Stimulated activated CD8-positive, alpha-beta memory T cell treated with anti-CD3 and anti-CD28 coated beads, Interleukin-12 subunit alpha, Interleukin-12 subunit beta, amount 100 ng/mL, for 4 hours (primary cell): ENCODE data around the gene DACT3.
A peak's percentile ranks its signal among the peaks of the same experiment; 100 is the strongest.

Experiments used
- DNase-seq: peaks from one replicate; pipeline ENCODE4 v3.0.0-alpha.2; 2020; ENCODE audit warnings: low read depth

The DACT3 gene

DNA sequence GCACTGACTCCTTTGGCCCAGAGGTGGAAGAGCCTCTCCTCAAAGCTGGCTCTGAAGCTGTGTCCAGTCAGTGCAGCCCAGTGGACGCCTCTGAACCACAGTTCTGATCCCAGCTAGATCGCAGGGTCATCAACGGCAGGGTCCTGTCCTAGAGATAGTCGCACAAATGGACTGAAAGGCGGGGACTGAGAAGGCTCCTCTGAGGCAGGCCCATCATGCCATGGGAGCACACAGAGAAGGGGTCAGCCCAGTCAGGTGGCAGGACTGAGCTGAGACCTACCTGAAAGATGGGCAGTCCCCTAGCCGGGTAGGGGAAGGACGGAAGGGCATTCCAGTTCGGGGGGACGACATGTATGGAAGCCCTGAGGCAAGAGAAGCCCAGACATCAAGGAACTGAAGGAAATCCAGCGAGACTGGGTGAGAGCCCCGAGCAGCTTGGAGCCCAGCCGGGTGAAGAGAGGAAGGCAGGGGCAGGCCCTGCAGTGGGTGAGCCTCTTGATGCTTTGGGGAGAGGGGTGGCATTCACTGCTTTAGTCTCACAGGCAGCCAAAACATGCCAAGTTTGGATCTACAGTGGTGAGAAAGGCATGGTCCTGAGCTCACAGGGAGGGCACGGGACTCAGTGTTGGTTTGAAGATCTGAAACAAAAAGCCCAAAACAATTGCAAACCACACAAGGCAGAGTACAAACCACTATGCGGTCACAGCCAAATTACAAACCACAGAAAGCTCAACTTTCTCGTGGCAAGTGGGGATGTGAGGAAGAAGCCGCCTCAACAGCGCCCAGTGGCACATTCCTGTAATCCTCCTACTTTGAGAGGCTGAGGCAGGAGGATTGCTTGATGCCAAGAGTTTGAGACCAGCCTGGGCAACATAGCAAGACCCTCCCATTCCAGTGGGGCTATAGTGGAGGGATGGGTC is 49.9 kb downstream of the DACT3 start:
- DNase-seq = no peak

DNA sequence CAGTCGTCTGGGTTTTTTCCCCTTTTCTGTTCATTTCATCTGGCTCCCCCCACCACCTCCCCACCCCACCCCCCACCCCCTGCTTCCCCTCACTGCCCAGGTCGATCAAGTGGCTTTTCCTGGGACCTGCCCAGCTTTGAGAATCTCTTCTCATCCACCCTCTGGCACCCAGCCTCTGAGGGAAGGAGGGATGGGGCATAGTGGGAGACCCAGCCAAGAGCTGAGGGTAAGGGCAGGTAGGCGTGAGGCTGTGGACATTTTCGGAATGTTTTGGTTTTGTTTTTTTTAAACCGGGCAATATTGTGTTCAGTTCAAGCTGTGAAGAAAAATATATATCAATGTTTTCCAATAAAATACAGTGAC is 50.6 kb downstream of the DACT3 start:
- no peak for DNase-seq

DNA sequence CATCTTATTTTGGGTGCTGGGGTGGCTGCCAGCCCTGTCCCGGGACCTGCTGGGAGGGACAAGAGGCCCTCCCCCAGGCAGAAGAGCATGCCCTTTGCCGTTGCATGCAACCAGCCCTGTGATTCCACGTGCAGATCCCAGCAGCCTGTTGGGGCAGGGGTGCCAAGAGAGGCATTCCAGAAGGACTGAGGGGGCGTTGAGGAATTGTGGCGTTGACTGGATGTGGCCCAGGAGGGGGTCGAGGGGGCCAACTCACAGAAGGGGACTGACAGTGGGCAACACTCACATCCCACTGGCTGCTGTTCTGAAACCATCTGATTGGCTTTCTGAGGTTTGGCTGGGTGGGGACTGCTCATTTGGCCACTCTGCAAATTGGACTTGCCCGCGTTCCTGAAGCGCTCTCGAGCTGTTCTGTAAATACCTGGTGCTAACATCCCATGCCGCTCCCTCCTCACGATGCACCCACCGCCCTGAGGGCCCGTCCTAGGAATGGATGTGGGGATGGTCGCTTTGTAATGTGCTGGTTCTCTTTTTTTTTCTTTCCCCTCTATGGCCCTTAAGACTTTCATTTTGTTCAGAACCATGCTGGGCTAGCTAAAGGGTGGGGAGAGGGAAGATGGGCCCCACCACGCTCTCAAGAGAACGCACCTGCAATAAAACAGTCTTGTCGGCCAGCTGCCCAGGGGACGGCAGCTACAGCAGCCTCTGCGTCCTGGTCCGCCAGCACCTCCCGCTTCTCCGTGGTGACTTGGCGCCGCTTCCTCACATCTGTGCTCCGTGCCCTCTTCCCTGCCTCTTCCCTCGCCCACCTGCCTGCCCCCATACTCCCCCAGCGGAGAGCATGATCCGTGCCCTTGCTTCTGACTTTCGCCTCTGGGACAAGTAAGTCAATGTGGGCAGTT is 51.2 kb downstream of the DACT3 start:
- no peak for DNase-seq

DNA sequence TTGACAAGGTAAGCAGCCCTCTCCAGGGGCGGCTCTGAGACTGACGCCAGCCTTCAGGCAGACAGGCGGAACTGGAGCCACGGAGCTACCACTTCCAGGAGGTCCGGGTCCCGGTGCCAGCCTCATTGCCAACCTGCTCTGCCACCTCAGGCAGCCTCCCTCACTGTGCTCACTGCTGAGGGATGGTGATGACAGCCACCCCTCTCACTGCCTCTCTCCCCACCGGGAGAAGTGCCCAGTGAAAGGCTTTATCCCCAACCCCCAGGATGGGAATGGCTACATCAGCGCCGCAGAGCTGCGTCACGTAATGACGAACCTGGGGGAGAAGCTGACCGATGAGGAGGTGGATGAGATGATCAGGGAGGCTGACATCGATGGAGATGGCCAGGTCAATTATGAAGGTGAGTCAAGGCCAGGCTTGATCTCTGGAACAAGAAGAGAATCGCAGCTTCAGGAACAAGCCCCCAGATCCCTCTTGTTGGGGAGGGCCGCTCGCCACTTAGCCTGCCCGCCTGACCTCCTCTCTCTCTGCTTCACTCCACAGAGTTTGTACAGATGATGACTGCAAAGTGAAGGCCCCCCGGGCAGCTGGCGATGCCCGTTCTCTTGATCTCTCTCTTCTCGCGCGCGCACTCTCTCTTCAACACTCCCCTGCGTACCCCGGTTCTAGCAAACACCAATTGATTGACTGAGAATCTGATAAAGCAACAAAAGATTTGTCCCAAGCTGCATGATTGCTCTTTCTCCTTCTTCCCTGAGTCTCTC is 52.2 kb downstream of the DACT3 start:
- DNase-seq = no peak

DNA sequence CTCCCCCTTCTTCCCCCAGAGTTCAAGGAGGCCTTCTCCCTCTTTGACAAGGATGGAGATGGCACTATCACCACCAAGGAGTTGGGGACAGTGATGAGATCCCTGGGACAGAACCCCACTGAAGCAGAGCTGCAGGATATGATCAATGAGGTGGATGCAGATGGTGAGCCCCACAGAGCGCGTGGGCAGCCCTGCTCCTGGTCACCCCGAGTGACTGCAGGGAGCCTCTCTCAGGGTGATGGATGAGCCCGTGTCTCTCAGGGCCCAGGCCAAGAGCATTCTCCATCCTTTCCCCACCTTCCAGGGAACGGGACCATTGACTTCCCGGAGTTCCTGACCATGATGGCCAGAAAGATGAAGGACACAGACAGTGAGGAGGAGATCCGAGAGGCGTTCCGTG is 52.8 kb downstream of the DACT3 start:
- no peak for DNase-seq

DNA sequence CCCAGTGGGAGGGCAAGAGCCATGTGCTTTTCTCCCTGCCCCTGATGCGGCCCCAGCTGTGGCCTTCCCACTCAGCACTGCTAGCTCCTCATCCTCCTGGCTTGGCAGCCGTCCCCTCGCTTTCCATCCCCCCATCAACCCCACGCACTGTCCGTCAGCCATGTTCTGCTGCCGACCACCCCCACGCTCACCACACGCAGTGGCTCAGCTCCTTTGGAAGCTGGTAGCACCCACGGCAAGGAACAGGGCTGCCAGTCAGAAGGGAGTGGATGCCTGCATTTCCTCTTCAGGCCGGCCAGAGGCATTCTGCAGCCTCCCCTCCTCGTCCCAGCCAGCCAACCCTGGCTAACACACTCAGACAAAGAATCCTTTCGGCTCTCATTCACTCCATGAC is 53.5 kb downstream of the DACT3 start:
- DNase-seq = no peak

DNA sequence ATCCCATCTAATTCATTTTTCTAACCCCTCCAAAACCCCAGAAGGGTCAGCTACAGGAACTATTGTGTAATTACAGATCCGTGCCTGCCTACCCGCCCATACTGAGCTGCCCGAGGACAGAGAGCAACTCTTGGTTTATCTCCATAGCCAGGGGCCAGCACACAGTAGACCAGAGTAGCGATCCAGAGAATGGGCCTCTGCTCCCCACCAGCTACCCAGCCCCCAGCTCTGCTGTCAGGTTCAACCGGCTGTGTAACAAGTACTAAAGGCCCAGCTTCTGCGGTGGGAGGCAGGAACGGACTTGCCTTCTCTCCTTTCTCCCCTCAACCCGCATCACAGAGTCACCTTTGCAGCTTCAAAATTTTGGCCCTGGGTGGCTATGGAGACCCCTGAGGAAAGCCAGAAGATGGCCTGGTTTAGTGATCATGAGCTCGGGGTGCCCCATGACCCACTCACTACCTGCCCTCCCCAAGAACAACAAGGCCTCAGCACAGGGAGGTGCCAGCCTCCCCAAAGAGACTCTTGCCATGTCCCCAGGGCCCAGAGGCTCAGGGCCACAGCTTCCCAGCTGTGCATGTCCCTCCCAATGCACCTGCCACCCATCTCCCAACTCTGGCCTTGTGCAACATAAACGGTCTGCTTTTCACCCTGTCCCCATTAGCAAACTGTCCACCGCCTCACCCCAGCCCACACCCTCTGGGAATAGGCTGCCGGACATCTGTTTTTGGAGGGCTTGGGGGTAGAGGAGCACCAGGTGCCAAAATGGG is 54.1 kb downstream of the DACT3 start:
- DNase-seq = no peak

DNA sequence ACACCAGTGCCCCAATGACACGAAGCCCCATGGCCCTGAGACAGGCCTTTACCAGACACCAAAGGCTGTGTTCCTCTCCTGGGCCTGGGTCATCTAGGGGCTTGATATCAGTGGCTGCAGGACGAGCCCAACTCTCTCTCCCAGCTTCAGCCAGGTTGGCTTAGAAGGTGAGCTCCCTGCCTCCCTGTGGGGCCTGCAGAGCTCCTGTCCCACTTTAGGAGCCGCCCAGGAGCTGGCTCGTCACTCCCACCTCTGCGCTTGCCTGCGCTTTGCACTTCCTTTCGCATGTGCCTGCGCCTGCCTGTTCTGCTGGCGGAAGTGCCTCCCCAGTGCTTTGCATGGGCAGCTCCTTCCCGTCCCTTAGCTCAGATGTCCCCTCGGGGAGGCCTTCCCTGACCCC is 55.0 kb downstream of the DACT3 start:
- no peak for DNase-seq

DNA sequence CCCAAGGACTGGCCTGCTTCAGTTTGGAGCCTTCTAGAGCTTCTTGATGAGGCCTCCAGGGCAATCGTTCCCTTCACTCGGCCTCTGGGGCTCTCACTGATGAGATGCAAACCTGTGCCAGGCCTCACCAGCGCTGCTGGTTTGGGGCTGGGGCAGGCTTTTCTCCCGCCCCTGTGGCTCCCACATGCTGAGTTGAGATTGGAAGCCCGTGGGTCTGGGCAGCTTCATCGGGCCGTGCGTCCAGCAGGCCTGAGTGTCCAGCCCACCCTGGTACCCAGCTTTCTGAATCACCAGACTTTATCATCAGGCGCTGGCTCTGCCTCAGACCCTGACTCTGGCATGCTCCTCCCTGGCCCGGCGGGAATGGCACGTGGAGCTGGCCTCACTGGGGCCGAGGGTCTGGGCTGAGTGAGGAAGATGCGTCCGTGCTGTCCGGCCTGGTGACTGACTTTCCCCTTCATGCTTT is 55.6 kb downstream of the DACT3 start:
- no peak for DNase-seq

DNA sequence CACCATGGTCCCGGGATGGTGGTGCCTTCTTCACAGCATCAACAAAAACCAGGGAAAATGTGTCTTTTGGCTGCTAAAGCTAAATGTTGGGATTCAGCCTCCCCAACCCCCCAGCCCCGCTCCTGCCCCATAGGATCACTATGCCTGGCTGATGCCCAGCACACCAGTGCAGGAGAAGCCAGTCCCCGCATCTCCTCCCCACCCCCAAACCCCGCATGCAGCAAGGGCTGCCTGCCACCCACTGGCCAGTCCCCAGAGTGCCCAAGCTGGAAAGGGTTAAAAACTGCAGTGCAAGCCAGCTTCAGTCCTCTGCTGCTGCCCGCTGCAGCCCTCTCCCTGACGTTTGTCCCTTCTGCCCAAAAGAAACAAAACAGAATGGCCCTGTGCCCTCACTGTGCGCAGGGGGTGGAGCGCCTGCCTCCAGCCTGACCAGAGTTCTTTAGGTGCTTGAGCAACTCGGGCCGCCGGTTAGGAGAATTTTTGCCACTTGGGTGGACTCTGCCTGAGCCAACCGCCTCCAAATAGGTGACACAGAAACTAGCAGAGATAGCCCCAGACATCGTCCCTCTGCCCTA is 56.1 kb downstream of the DACT3 start:
- no peak for DNase-seq

DNA sequence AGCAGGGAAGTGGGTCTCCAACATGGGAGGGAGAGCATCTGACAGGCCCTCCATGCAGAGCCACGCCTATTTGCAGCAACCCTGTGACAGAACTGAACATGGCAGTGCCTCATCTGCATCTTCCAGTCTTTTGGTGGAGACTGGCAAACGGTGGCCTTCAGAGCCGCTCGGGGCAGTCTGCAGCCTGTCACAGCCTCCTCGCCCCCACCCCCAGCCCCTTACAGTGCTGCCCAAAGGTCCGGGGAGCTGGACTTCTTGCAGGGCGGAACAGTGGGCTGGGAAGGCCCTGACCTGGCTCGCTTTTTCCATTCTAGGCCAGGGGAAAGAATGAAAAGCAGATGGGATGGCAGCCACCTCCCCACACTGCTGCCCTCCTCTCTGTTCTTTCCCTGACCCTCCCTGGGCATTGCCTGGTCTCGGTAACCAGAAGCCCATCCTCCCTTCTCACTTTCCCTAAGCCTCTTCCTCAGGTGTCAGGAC is 57.2 kb downstream of the DACT3 start:
- DNase-seq = no peak

DNA sequence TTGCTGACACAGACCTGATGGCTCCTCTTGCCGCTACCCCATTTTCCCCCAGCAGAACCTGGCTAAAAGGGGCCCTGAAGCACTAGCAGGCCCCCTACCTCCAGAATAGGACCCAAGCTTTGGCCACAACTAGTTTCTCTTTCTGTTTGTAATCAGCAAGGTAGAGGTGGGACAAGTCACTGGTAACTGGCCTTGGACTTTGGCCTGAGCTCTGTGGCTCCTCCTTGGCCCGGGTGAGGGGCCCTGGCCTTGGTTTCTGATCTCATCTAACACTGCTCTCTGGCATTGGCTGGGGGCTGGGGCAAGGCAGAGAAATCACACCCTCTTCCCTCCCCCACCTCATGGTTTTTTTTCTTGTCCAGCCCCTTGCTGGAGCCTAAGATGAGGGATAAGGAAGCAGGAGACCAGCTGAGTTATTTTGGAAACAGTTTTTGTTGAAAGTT is 57.8 kb downstream of the DACT3 start:
- no peak for DNase-seq

DNA sequence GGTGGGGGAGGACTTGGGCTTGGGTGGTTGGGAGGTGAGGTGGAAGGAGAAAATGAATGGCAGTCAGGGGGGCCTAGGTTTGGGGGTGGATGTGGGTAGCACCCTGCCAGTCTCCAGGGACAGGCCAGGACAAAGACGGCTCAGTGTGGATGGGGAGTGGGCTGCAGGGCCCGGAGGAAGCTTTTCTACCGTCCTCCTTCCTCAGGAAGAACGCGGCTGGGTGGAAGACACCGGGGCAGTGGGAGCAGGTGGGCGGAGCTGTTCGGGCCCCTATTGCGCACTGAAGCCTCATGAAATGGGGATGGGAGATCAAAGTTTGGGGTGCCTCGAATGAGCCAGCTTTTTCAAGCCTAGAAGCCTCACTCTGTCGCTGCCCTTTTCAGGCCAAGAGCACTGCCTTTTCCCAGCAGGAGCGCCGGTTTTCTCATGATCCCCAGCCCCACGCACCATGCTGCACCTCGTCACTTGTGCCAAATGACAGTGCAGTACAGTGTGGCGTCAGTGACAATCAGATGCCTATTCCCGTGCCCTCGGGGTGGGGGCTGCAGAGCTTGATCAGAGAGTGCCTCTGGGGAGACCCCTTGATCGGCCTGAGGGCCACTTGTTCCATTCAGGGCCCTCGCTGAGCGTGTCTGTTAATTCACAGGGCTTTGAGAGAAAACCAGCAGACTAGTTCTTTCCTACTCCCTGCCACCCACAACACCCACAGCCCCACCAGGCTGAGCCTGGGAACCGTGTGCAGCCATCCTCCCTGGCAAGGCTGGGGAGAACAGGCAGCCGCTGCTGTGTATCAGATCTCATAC is 58.4 kb downstream of the DACT3 start:
- DNase-seq = peak; percentile 47

DNA sequence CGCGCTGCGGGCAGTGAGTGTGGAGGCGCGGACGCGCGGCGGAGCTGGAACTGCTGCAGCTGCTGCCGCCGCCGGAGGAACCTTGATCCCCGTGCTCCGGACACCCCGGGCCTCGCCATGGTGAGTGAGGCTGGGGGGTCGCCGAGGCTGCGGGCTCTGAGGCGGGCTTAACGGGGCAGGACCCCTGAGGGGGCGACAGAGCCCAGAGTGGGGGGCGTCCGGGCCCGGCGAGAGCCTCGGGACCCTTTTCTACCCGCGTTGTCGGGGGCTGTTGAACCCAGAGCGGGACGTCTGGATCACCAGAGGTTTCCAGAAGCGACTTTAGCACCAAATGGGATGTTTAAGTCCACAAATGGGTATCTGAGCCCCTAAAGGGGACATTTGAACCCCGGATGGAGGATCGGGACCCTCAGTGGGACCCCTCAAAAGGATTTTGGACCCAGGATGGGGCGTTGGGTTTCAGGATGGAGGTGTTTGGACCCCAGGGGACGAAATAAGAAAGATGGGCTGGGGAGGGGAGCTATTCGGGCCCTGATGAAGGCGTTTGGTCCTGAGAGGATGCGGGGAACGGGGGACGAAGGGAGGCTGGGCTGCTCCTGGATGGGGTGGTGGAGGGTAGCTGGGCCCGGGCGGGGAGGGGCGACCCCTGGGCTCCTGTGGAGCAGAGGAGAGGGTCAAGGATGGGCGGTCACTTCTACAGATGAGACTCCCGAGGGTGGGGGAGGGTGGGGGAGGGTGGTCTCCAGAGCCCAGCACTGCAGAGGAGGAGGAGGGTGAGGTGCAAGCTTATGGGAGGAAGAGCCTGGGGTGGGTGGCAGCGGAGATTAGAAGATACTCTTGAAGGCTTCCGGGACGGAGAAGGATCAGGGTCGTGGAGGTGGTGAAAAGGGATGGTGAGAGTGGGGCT is 59.4 kb downstream of the DACT3 start, which contains the start of gene CALM3:
Gene CALM3 (plus strand): TSS at position 13 of the 907 bp plus-strand sequence. CDS start 105 bp downstream, at position 118.
- DNase-seq = no peak

DNA sequence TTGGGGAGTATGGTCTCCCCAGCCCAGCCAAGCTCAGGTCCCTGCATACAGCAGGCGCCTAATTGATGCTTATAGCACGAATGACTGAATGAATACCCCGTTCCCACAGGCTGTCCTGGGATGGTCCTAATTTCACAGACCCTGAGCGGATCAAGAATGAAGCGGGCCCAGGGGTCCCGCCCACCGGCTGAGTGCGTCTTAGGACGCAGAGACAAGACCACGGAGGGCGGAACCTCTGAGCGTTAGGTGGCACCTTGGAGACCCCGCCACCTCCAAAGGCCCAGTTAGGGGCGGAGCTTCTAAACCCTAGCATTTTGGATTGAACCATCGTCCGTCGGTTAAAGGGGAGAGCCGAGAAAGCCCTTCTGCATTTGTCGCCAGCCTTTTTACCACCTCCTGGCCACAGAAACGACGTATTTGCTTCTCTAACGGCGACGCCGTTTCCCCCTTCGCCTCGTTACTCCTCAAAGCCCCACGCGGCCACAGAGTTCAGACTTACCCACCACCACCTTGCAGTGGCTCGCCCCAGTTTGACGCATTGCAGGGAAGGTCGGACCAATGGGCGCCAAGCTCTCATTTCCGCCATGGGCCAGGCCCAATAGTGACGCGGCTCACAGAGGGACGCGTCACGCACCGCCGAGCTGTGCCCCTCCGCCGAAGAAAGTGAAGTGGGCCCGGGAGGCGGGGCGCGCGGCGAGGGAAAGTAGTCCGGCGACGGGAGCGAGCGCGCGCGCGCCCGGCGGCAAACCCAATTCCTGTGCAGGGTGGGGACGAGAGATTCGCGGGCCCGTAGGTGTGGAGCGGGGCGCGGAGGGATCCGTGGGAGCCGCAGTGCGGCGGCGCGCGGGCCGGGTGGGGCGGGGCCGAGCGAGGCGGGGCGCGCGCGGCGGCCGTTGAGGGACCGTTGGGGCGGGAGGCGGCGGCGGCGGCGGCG is 60.3 kb downstream of the DACT3 start:
- DNase-seq = peak; percentile 94

DNA sequence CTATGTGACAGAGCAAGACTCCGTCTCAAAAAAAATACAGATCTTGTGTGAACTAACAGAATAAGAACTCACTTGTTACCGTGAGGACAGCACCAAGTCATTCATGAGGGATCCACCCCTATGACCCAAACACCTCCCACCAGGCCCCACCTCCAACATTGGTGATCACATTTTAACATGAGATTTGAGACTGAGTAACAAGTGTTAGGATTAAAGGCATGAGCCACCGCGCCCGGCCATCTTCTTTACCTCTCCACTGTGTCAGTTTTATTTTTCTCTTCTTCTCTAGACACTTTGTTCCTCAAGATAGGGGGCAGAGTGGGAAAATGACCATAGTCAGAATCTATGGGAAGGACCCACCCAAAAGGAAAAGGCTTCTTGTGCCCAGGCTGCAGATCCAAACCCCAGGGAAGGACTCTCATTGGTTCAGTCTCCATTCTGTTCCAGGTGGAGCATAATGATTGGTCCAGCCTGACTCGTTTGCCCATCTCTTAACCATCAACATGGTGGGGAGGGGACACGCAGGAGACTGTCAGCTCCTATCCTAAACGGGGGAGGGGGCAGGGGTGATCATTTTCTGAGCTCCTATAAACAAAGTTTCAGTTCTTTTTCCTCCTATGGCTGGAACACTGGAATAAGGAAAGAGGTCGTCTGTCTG is 61.1 kb downstream of the DACT3 start:
- no peak for DNase-seq

DNA sequence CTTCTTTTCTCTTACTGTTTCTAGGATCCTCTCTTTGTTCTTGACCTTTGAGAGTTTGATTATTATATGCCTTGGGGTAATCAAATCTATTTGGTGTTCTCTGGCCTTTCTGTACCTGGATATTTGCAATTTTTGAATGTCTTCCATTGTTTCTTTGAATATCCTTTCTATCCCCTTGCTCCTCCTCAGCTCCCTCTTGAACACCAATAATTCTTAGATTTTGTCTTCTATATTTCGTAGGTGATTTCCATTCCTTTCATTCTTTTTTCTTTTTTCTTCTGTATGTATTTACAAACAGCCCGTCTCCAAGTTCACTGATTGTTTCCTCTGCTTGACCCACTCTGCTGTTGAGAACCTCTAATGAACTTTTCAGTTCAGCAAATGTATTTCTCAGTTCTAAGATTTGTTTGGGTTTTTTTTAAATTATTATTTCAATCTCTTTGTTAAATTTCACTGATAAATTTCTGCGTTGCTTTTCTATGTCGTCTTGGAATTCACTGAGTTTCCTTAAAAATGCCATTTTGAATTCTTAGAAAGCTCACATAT is 62.5 kb downstream of the DACT3 start:
- DNase-seq = no peak
